ENCODE data around the gene SLC39A7.

The SLC39A7 gene

GRCh38 chr6:33205191-33206026, 4.7 kb downstream of the SLC39A7 start:
- Histone ChIP-seq H2BK5ac (ENCODE audit: low read depth, low read length, poor library complexity) (no peak overlapping the region), H3K79me1 (ENCODE audit: low read length) (peaks cover 22% of the 10 kb centered on the region), H3K36me3 (ENCODE audit: control insufficient read depth in 1 of 2, insufficient read depth in 2 of 2, low read length in 2 of 2) (peaks cover 30 to 37% of the 10 kb centered on the region in 2 experiments), H3K14ac (ENCODE audit: low read length) (no peak overlapping the region), H4K8ac (ENCODE audit: low read depth, low read length) (no peak overlapping the region), H2AK5ac (ENCODE audit: low read length) (no peak overlapping the region), H4K12ac (ENCODE audit: low read depth, low read length) (no peak overlapping the region), H3K27me3 (ENCODE audit: insufficient read depth, low read length) (no peaks in the 10 kb centered on the region), H3K4me1 (ENCODE audit: control insufficient read depth in 1 of 2, insufficient read depth in 2 of 2, low read length in 2 of 2) (peaks cover 20 to 37% of the 10 kb centered on the region in 2 experiments), H3K9ac (ENCODE audit: low read length) (no peak overlapping the region), H3K4me2 (ENCODE audit: low read length) (peak overlapping the region; percentile 95), H2AFZ (ENCODE audit: insufficient read depth, low read length, poor library complexity) (no peak overlapping the region), H3K9me3 (ENCODE audit: insufficient read depth, low read depth, low read length) (peaks cover 6% of the 10 kb centered on the region), H3K79me2 (ENCODE audit: control insufficient read depth, insufficient read depth, low read length, poor library complexity) (peaks cover 22% of the 10 kb centered on the region), H3K18ac (ENCODE audit: low read length) (no peak overlapping the region), H3K27ac (ENCODE audit: low read depth, low read length) (no peak overlapping the region), H3K4ac (ENCODE audit: low read depth, low read length) (no peak overlapping the region), H3K23ac (ENCODE audit: low read length) (no peak overlapping the region), H2BK12ac (ENCODE audit: low read length) (no peak overlapping the region), H4K91ac (ENCODE audit: low read depth, low read length) (no peak overlapping the region), H2BK120ac (ENCODE audit: insufficient read depth, low read length, poor library complexity) (no peak overlapping the region), H3K4me3 (ENCODE audit: low read depth, low read length) (no peak overlapping the region)
- DNase-seq, result peak; percentile 27 to 46
- no CpG with 5 or more reads among the region's 17 CpGs for WGBS (ENCODE audit: extremely low coverage, insufficient coverage, insufficient read length)

- Histone ChIP-seq H3K36me3 (ENCODE audit: control insufficient read depth in 1 of 2, insufficient read depth in 2 of 2, low read length in 2 of 2) (peaks cover 29 to 37% of the 10 kb centered on the region in 2 experiments), H2BK5ac (ENCODE audit: low read depth, low read length, poor library complexity) (no peak overlapping the region), H3K79me1 (ENCODE audit: low read length) (peaks cover 17% of the 10 kb centered on the region), H4K8ac (ENCODE audit: low read depth, low read length) (no peak overlapping the region), H2BK12ac (ENCODE audit: low read length) (no peak overlapping the region), H2AFZ (ENCODE audit: insufficient read depth, low read length, poor library complexity) (no peak overlapping the region), H3K23ac (ENCODE audit: low read length) (no peak overlapping the region), H3K18ac (ENCODE audit: low read length) (no peak overlapping the region), H2BK120ac (ENCODE audit: insufficient read depth, low read length, poor library complexity) (no peak overlapping the region), H2AK5ac (ENCODE audit: low read length) (no peak overlapping the region), H3K14ac (ENCODE audit: low read length) (no peak overlapping the region), H3K9ac (ENCODE audit: low read length) (no peak overlapping the region), H3K4me3 (ENCODE audit: low read depth, low read length) (no peak overlapping the region), H3K27me3 (ENCODE audit: insufficient read depth, low read length) (no peaks in the 10 kb centered on the region), H3K27ac (ENCODE audit: low read depth, low read length) (no peak overlapping the region), H4K12ac (ENCODE audit: low read depth, low read length) (no peak overlapping the region), H3K79me2 (ENCODE audit: control insufficient read depth, insufficient read depth, low read length, poor library complexity) (peaks cover 17% of the 10 kb centered on the region), H3K4me1 (ENCODE audit: control insufficient read depth in 1 of 2, insufficient read depth in 2 of 2, low read length in 2 of 2) (peaks cover 20 to 36% of the 10 kb centered on the region in 2 experiments), H3K4me2 (ENCODE audit: low read length) (no peak overlapping the region), H3K9me3 (ENCODE audit: insufficient read depth, low read depth, low read length) (peaks cover 5% of the 10 kb centered on the region), H3K4ac (ENCODE audit: low read depth, low read length) (no peak overlapping the region), H4K91ac (ENCODE audit: low read depth, low read length) (no peak overlapping the region)
- no peak for DNase-seq
- WGBS (ENCODE audit: extremely low coverage, insufficient coverage, insufficient read length), result no CpG with 5 or more reads among the region's 3 CpGs
Measured at GRCh38 chr6:33206027-33206863, 5.6 kb downstream of the SLC39A7 start.

GRCh38 chr6:33206864-33207551, 6.3 kb downstream of the SLC39A7 start:
- H3K79me1 ChIP-seq (ENCODE audit: low read length), result peaks cover 15% of the 10 kb centered on the region

GRCh38 chr6:33207552-33208090, 7.0 kb downstream of the SLC39A7 start:
- peaks cover 15% of the 10 kb centered on the region for H3K79me1 ChIP-seq (ENCODE audit: low read length)
- DNase-seq, result peak in 1 of 2 donors; percentile 44
- H3K9ac ChIP-seq (ENCODE audit: low read length), result peak overlapping the region; percentile 90
- H4K8ac ChIP-seq (ENCODE audit: low read depth, low read length), result peak overlapping the region; percentile 86
- H3K4me3 ChIP-seq (ENCODE audit: low read depth, low read length), result peak overlapping the region; percentile 87
- peak overlapping the region; percentile 43 for H3K18ac ChIP-seq (ENCODE audit: low read length)
- H3K27ac ChIP-seq (ENCODE audit: low read depth, low read length), result peak overlapping the region; percentile 67
- H3K4me2 ChIP-seq (ENCODE audit: low read length), result peak overlapping the region; percentile 97
- no peaks in the 10 kb centered on the region for H3K27me3 ChIP-seq (ENCODE audit: insufficient read depth, low read length)
- H2BK120ac ChIP-seq (ENCODE audit: insufficient read depth, low read length, poor library complexity), result peak overlapping the region; percentile 84
- peak overlapping the region; percentile 87 for H2BK5ac ChIP-seq (ENCODE audit: low read depth, low read length, poor library complexity)
- H2AFZ ChIP-seq (ENCODE audit: insufficient read depth, low read length, poor library complexity), result peak overlapping the region; percentile 95
- H3K4me1 ChIP-seq (ENCODE audit: control insufficient read depth in 1 of 2, insufficient read depth in 2 of 2, low read length in 2 of 2), result peaks cover 11 to 26% of the 10 kb centered on the region in 2 experiments
- peaks cover 10% of the 10 kb centered on the region for H3K79me2 ChIP-seq (ENCODE audit: control insufficient read depth, insufficient read depth, low read length, poor library complexity)
- peak overlapping the region; percentile 71 for H3K4ac ChIP-seq (ENCODE audit: low read depth, low read length)
- H3K23ac ChIP-seq (ENCODE audit: low read length), result no peak overlapping the region
- H3K9me3 ChIP-seq (ENCODE audit: insufficient read depth, low read depth, low read length), result peaks cover 7% of the 10 kb centered on the region
- H2BK12ac ChIP-seq (ENCODE audit: low read length), result no peak overlapping the region
- peak overlapping the region; percentile 90 for H4K12ac ChIP-seq (ENCODE audit: low read depth, low read length)
- H3K36me3 ChIP-seq (ENCODE audit: control insufficient read depth in 1 of 2, insufficient read depth in 2 of 2, low read length in 2 of 2), result peaks cover 23 to 30% of the 10 kb centered on the region in 2 experiments
- H4K91ac ChIP-seq (ENCODE audit: low read depth, low read length), result peak overlapping the region; percentile 93
- WGBS (ENCODE audit: extremely low coverage, insufficient coverage, insufficient read length), result no CpG with 5 or more reads among the region's 29 CpGs
- peak overlapping the region; percentile 84 for H3K14ac ChIP-seq (ENCODE audit: low read length)
- peak overlapping the region; percentile 3 for H2AK5ac ChIP-seq (ENCODE audit: low read length)

More at GRCh38 chr6:33206864-33207551, 6.3 kb downstream of the SLC39A7 start:
- Histone ChIP-seq H3K18ac (ENCODE audit: low read length) (no peak overlapping the region), H2BK120ac (ENCODE audit: insufficient read depth, low read length, poor library complexity) (no peak overlapping the region), H4K8ac (ENCODE audit: low read depth, low read length) (peak overlapping the region; percentile 86), H3K36me3 (ENCODE audit: control insufficient read depth in 1 of 2, insufficient read depth in 2 of 2, low read length in 2 of 2) (peaks cover 28 to 36% of the 10 kb centered on the region in 2 experiments), H3K27me3 (ENCODE audit: insufficient read depth, low read length) (no peaks in the 10 kb centered on the region), H2AFZ (ENCODE audit: insufficient read depth, low read length, poor library complexity) (no peak overlapping the region), H3K79me2 (ENCODE audit: control insufficient read depth, insufficient read depth, low read length, poor library complexity) (peaks cover 10% of the 10 kb centered on the region), H3K4ac (ENCODE audit: low read depth, low read length) (no peak overlapping the region), H4K12ac (ENCODE audit: low read depth, low read length) (peak overlapping the region; percentile 6), H3K27ac (ENCODE audit: low read depth, low read length) (no peak overlapping the region), H2BK12ac (ENCODE audit: low read length) (no peak overlapping the region), H3K9ac (ENCODE audit: low read length) (no peak overlapping the region), H3K4me3 (ENCODE audit: low read depth, low read length) (peak overlapping the region; percentile 87), H2BK5ac (ENCODE audit: low read depth, low read length, poor library complexity) (no peak overlapping the region), H3K23ac (ENCODE audit: low read length) (no peak overlapping the region), H4K91ac (ENCODE audit: low read depth, low read length) (peak overlapping the region; percentile 93), H3K4me2 (ENCODE audit: low read length) (peak overlapping the region; percentile 97), H3K14ac (ENCODE audit: low read length) (peak overlapping the region; percentile 1), H3K4me1 (ENCODE audit: control insufficient read depth in 1 of 2, insufficient read depth in 2 of 2, low read length in 2 of 2) (peaks cover 12 to 29% of the 10 kb centered on the region in 2 experiments), H2AK5ac (ENCODE audit: low read length) (no peak overlapping the region), H3K9me3 (ENCODE audit: insufficient read depth, low read depth, low read length) (peaks cover 7% of the 10 kb centered on the region)
- no peak for DNase-seq
- no CpG with 5 or more reads among the region's 20 CpGs for WGBS (ENCODE audit: extremely low coverage, insufficient coverage, insufficient read length)

Measured in trophoblast cell (in vitro differentiated cells and primary cell).